ENCODE data around the gene DCLRE1C.

GRCh38 chr10:14917827-14918226 is 36.1 kb downstream of the DCLRE1C start:
- TF ChIP-seq CTCF (IDR thresholded peaks at IDR 0.05; ENCODE audit: insufficient read depth, low read length) (no peak), POLR2AphosphoS5 (IDR thresholded peaks at IDR 0.05; ENCODE audit: low read depth) (no peak), REST (IDR thresholded peaks at IDR 0.05; ENCODE audit: insufficient replicate concordance, low read depth) (no peak), GABPA (IDR thresholded peaks at IDR 0.05; ENCODE audit: low read depth) (no peak), SPI1 (IDR thresholded peaks at IDR 0.05; ENCODE audit: borderline replicate concordance, low read depth) (no peak)

All from HL-60 (cell line).